Measurements from ENCODE around the gene GRPEL1. TPM values are rescaled to one million over a fixed set of nuclear protein-coding genes. Genes with fewer than 3 reads are reported as not detected.

GRPEL1 gene
- total and polyA plus RNA-seq, 2 of the 13 experiments (the other 11 are each of a cell fraction or from before 2014, with no cell fraction given) = 32.3 to 141 TPM

- no peak for TF ChIP-seq ZNF407 (CRISPR knock-in tag; IDR thresholded peaks at IDR 0.05; ENCODE audit: not compliant biosample characterization)
- no peak for TF ChIP-seq FOXM1 (CRISPR knock-in tag; IDR thresholded peaks at IDR 0.05)
- no peak for TF ChIP-seq ZSCAN29 (CRISPR knock-in tag; conservative IDR thresholded peaks at IDR 0.05)
- no peak for TF ChIP-seq ZSCAN22 (CRISPR knock-in tag; IDR thresholded peaks at IDR 0.05)
- no peak for TF ChIP-seq TCF7 (IDR thresholded peaks at IDR 0.05; ENCODE audit: low read depth)
- no peak for TF ChIP-seq BRF2 (CRISPR knock-in tag; IDR thresholded peaks at IDR 0.05)
- TF ChIP-seq, protein P1, sequence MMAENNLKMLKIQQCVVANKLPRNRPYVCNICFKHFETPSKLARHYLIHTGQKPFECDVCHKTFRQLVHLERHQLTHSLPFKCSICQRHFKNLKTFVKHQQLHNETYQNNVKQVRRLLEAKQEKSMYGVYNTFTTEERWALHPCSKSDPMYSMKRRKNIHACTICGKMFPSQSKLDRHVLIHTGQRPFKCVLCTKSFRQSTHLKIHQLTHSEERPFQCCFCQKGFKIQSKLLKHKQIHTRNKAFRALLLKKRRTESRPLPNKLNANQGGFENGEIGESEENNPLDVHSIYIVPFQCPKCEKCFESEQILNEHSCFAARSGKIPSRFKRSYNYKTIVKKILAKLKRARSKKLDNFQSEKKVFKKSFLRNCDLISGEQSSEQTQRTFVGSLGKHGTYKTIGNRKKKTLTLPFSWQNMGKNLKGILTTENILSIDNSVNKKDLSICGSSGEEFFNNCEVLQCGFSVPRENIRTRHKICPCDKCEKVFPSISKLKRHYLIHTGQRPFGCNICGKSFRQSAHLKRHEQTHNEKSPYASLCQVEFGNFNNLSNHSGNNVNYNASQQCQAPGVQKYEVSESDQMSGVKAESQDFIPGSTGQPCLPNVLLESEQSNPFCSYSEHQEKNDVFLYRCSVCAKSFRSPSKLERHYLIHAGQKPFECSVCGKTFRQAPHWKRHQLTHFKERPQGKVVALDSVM (CRISPR knock-in tag; IDR thresholded peaks at IDR 0.05) = no peak
- TF ChIP-seq ZNF704 (CRISPR knock-in tag; IDR thresholded peaks at IDR 0.05; ENCODE audit: borderline replicate concordance) = no peak
- TF ChIP-seq HMGA1 (CRISPR knock-in tag; conservative IDR thresholded peaks at IDR 0.05) = no peak
- no peak for TF ChIP-seq THAP9 (CRISPR knock-in tag; IDR thresholded peaks at IDR 0.05; ENCODE audit: borderline replicate concordance)
- no peak for TF ChIP-seq TBL1XR1 (IDR thresholded peaks at IDR 0.05; ENCODE audit: borderline replicate concordance, low read length, partially characterized antibody)
Measured at GRCh38 chr4:7042503-7043283, 25.2 kb downstream of the GRPEL1 start (continued).

Data from HepG2 (cell line).